ENCODE measurements around the gene CLCN6. TPM values are rescaled to one million over a fixed set of nuclear protein-coding genes. Genes with fewer than 3 reads are reported as not detected.

The CLCN6 gene
- total RNA-seq, 1 experiment from 2014 or later, result 13.7 TPM

GRCh38 chr1:11833900-11834299, 27.9 kb downstream of the CLCN6 start (continued):
- no peak for TF ChIP-seq CTCF (IDR thresholded peaks at IDR 0.05 in 2 of 3, conservative IDR thresholded peaks at IDR 0.05 in 1 of 3; ENCODE audit: borderline replicate concordance in 1 of 3, insufficient read depth in 1 of 3, low read depth in 2 of 3, low read length in 2 of 3)
- TF ChIP-seq FOSL1 (IDR thresholded peaks at IDR 0.05; ENCODE audit: low read depth), result no peak
- TF ChIP-seq SP1 (IDR thresholded peaks at IDR 0.05; ENCODE audit: low read depth), result no peak
- no peak for TF ChIP-seq RAD21 (IDR thresholded peaks at IDR 0.05; ENCODE audit: low read depth)

- BruUV-seq (replicated peaks), result no TSS peak
- no peaks in the 10 kb centered on the region for H3K9me3 ChIP-seq (ENCODE audit: control insufficient read depth in 1 of 2, insufficient read depth in 1 of 2, low read depth in 1 of 2, low read length in 2 of 2)
- H3K9me2 ChIP-seq (ENCODE audit: insufficient read depth), result no peaks in the 10 kb centered on the region
- ATAC-seq (no peak), DNase-seq (ENCODE audit: low read depth, low spot score) (no peak)
- ChIA-PET RAD21 (ENCODE audit: low non-redundant PET in 1 of 2, low total read pairs in 2 of 2, uncharacterized antibody in 2 of 2, unreplicated experiment in 2 of 2) (no interaction called here), POLR2A (interaction anchor here (1.1 to 1.4 kb wide), 2 partner anchors 72 to 73 kb away, joined by 3 to 6 read pairs; no protein-coding TSS in a partner anchor), CTCF (no interaction called here)
- no peaks in the 10 kb centered on the region for H3K27me3 ChIP-seq (ENCODE audit: insufficient read depth, low read length)
- no peaks in the 10 kb centered on the region for H4K20me1 ChIP-seq (ENCODE audit: insufficient read depth)
- no peak overlapping the region for H3K4me2 ChIP-seq (ENCODE audit: low read length)
- H3K79me2 ChIP-seq (ENCODE audit: insufficient read depth, low read length), result no peaks in the 10 kb centered on the region
- TF ChIP-seq SRF (IDR thresholded peaks at IDR 0.05; ENCODE audit: low read depth) (no peak), ATF3 (IDR thresholded peaks at IDR 0.05) (no peak), ELF1 (IDR thresholded peaks at IDR 0.05; ENCODE audit: borderline replicate concordance, low read depth) (no peak)
- H3K4me1 ChIP-seq (ENCODE audit: control insufficient read depth in 1 of 2, insufficient read depth in 2 of 2, low read length in 2 of 2), result no peaks in the 10 kb centered on the region
- intact Hi-C loops (cut with micrococcal nuclease), result loop anchor here (10.0 kb wide), 2 partner anchors 369 to 801 kb away; no protein-coding TSS in a partner anchor
- no peak overlapping the region for H3K4me3 ChIP-seq (replicated peaks in 1 of 2; ENCODE audit: low read depth in 1 of 2, low read length in 2 of 2)
- H3K9ac ChIP-seq (ENCODE audit: low read length), result no peak overlapping the region
- H3K36me3 ChIP-seq (ENCODE audit: control insufficient read depth in 1 of 2, insufficient read depth in 2 of 2, low read length in 2 of 2), result peaks cover 7 to 18% of the 10 kb centered on the region in 2 experiments; a peak in 2 of 4 replicates
- no peak overlapping the region for H2AFZ ChIP-seq (ENCODE audit: low read depth, low read length, poor library complexity, severe bottlenecking)
- no peak overlapping the region for H3K27ac ChIP-seq (ENCODE audit: low read depth, low read length)
Measured at GRCh38 chr1:11835441-11836225, 29.6 kb downstream of the CLCN6 start.

Measured in HCT116 (cell line).